ENCODE data around the gene GCNT2.
"Not testable (repeated sequence)": the region's sequence is repeated elsewhere in the genome, so short reads cannot be mapped to it uniquely, and the experiment has no call there.

The GCNT2 gene

DNA sequence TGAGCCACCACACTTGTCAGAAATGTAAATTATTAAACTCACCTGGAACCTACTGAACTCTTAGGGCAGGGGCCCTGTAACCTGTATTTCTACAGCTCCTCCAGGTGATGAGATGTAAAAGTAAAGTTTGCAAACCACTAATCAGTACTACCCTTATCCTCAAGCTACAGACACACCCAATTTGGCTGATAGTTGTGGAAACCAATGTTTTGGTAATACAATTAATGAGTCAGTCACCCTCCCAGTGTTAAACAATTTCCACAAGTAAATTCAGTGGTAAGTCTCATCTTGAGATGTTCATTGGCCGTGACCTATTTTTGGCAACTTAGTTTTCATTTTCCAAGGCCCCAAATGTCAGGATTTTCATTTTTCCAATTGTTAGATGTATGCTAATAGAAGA lies 29.6 kb downstream of the GCNT2 start:
- no peak for DNase-seq

DNA sequence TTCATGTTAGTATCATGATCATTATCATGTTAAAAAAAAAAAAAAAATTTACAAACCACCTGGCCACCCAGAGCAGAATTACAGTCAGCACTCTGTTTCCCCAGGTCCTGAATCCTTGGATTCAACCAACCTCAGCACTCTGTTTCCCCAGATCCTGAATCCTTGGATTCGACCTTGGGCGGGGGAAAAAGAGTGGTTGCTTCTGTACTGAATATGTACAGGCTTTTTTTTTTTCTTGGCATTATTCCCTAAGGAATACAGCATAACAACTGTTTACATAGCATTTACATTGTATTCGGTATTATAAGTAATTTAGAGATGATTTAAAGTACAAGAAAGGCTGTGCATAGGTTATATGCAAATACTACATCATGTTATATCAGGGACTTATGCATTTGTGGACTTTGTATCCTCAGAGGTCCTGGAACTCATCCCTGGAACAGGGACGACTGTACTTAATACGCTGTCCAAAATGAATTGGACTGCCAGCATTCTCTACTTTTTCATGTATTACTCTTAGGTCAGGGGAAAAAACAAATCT lies 31.2 kb downstream of the GCNT2 start:
- DNase-seq: no peak

DNA sequence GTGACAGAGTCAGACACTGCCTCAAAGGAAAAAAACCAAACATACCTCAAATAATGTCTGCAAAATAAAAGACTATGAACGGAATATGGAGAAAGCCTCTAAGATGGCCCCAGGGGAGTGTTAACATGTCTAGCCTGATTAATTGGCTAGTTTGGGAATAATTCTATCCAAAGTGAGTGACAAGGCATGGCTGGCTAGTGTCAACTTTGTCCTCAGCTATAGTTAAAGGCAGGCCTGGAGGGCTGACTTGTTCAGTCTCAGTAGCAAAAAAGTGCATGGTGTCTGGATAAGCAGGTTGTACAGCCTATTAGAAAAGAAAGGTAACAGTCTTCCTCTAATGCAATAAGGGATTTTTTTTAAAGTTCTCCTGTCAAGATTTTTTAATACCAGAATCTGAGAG lies 32.7 kb downstream of the GCNT2 start:
- no peak for DNase-seq

DNA sequence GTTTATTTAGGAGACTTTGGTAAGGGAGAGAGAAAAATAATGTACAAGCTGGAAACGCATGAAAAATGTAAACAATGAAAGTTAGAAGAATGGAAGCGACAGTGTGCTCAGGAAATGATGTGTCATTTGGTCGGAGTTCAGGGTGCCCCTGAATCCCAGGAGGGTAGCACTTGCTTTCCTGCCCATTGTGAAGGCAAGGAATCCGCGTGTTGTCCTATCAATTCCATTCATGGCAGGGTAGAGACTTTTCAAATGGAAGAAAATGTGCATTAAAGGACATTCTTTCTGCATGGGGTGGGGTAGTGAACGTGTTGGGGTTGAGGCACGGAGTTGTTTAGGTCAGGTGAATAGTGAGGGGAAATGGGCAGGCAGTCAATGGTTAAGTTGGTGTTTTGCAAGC lies 33.7 kb downstream of the GCNT2 start:
- DNase-seq: no peak

DNA sequence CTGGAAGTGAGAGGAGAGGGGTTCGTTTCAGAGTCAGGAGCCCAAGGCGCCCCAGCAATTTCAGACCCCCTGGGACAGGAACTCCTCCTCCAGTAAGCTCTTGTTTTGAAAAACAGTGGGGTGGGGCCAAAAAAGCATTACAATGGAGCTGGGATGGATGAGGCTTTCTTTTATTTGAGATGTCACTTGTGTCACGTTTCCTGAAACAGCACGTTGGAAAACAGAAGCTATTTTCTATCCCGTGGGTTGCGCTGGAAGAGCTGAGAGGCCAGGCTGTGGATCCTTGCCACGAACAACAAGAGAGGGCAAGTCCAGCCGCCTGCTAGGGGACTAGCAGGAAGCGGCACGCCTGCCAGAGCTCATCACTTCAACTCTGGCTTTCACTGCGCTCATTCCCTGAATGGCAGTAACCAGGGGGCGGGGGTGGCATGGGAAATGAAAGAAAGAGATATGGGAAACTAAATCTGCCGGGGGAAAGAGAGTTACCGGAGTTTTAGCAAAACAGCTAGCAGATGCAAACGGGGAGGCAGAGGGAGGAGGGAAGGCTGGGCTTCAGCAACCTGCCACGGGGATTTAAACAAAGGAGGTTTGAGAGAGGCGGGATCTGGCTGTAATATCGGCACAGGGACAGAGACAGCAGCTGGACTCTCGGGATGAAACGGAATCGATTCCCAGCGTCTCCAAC lies 34.6 kb downstream of the GCNT2 start:
- no peak for DNase-seq

DNA sequence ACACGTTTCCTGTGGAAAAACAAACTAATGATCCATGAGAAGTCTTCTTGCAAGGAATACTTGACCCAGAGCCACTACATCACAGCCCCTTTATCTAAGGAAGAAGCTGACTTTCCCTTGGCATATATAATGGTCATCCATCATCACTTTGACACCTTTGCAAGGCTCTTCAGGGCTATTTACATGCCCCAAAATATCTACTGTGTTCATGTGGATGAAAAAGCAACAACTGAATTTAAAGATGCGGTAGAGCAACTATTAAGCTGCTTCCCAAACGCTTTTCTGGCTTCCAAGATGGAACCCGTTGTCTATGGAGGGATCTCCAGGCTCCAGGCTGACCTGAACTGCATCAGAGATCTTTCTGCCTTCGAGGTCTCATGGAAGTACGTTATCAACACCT lies 35.4 kb downstream of the GCNT2 start:
- DNase-seq: no peak

DNA sequence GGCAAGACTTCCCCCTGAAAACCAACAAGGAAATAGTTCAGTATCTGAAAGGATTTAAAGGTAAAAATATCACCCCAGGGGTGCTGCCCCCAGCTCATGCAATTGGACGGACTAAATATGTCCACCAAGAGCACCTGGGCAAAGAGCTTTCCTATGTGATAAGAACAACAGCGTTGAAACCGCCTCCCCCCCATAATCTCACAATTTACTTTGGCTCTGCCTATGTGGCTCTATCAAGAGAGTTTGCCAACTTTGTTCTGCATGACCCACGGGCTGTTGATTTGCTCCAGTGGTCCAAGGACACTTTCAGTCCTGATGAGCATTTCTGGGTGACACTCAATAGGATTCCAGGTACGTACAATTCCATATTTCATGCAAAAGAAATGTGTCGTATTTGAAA lies 35.8 kb downstream of the GCNT2 start:
- no peak for DNase-seq

DNA sequence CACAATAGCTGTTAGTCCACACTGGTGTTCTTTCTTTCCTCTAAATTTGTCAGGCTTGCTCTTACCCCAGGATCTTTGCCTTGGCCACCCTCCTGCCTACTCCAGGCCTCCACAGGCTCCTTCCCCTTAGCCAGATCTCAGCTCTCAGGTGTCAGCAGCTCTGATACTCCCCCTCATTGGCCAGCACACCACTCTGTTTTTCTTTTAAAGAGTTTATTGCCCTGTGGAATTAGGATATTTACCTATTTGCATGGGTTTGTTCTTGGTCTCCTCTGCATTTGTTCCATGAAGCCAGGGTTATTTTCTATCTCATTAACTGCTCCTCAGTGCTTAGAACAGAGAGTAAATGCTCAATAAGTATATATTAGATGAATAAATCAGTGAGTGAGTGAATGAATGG lies 36.8 kb downstream of the GCNT2 start:
- no peak for DNase-seq

DNA sequence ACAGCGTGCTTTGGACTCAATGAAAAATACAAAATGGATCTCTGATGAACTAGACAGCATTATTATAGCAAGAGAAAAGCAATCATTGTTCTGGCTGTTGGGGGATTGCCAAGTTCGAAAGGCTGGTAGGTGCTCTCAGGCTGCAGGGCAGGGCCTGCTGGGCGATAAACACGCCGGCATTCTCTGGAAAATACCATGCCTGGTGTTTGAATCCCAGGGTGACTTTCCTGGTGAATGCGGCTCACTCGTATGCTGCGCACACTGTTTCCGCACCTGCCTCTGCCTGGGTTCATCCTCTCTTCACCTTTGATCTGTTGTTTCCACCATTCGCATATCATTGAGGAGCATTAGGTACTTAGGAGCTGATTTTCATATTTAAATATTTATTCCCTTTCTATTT lies 37.4 kb downstream of the GCNT2 start:
- DNase-seq: no peak

DNA sequence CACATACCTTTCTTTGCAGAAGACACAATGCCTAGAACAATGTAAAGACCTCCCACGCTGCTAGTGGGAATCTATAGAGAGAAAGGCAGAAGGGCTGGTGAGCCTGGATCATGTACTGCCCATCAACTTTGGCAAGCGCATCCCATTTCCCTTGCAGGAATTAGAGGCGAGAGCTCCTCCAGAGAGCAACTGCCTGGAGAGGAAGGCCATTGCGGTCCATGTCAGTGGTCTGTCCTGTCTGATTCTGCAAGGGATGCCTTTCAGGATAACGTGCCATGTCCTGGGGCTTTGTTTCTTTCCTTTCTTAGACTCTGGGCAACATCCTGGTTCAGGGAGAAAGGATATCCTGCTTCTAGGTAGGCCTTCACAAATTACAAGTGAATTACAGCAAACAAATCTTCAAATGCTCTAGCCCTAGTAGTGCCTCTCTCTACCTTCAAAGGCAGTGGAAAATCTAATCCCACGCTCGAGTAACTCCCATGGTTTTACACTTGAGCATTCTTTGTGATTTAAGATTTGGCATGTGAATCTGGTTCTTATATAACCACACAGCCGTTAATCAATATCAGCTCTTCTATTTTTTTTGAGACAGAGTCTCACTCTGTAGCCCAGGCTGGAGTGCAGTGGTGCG lies 38.5 kb downstream of the GCNT2 start:
- no peak for DNase-seq

DNA sequence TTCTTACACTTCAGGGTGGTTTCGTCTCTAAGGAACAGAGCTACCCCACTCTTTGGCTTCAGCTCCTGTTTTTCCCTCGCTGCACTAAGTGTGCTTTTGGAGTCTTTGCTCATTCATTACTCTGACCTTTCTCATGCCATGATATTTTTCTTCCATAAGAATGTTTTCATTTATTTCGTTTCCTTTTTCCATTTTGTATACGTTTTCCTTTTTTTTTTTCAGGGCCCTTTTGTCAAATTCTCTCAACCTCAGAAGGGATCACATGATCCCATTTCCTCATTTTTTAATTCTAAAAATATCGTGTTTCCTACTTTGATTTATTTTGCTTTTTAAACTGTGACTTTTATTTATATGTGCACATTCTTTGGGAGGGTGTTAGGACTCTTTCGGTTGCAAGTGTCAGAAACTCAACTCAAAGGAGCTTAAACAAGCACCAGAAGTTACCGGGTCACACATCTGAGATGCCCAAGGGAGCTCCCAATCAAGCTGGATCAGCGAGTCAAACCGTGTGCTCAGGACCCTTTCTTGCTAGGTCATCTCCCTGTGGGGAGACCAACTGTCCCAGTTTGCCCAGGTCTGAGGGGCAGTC lies 40.6 kb downstream of the GCNT2 start:
- DNase-seq: no peak

DNA sequence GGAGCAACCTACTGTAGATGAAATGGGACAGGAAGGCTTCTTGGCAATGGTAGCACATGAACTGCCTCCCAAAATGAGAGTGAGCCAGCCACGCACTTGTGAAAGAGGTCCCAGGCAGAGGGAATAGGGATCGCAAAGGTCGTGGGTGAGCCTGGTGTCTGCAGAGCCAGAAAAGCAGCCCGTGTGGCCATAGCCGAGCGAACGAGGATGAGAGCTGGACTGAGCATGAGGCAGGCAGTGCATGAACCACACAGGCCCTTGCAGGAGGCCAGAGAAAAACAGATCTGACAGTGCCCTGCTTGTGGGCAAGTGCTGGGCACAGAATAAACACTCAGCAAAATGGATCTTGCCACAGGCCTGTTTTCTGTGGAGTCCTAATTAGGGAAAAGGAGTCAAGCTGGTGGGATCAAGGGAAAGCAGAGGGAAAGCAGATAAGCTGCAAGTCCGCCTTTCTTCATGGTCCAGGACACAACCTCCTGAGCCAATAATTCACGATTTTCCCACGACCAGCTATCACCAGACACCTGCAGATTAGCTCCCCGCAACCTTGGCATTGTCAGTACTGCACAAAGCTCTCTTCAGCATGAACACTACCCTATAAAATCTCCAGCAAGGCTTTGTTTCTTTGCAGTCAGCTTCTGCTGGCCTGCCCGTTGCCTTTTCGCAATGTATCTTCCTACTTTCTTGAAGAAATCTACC lies 44.0 kb downstream of the GCNT2 start:
- DNase-seq: no peak

DNA sequence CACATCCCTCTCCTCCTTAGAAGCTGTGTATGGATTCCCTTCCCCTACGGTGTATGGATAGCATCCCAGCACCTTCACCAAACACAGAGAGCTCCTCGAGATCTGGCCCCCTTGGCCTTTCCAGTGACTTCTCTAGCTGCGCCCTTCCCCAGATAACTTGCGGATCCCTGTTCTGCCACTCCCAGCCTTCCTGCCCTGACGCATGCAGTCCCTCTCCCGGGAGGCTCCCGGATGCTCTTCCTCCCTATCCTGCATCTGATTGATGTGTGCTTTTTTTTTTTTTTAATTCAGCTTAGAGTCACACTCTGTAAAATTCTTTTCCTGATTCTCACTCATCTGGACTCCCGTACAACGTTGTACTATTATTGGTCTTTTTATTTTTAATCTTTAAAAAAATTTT lies 44.8 kb downstream of the GCNT2 start:
- DNase-seq: no peak

DNA sequence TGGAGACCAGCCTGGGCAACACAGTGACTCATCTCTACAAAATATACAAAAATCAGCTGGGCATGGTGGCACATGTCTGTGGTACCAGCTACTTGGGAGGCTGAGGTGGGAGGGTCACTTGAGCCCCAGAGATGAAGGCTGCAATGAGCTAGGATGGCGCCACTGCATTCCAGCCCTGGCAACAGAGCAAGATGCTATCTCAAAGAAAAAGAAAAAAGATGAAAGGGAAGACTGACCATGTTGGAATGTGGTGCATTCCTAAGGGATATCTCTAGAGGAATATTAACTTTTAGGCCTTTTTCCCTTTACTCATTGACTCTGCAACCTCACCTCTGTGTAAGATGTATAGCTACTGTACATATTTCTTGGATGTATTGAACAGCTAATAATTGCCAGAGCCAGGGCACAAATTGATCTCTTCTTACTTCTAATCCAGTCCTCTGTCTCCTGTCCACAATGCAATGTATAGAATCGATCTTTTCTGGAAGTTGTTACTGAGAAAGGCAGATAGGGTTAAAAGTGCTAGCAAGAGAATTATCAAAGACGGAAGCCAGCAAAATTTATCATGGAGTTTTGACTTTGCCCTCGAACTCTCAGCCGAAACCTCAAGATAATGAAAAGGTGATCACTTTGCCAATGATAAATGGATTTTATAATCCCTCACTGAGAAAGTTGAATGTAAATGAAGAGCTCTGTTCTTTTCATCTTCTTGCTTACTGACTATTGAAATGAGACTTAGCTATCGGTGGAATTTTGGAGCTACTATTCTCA lies 46.3 kb downstream of the GCNT2 start:
- DNase-seq: no peak

DNA sequence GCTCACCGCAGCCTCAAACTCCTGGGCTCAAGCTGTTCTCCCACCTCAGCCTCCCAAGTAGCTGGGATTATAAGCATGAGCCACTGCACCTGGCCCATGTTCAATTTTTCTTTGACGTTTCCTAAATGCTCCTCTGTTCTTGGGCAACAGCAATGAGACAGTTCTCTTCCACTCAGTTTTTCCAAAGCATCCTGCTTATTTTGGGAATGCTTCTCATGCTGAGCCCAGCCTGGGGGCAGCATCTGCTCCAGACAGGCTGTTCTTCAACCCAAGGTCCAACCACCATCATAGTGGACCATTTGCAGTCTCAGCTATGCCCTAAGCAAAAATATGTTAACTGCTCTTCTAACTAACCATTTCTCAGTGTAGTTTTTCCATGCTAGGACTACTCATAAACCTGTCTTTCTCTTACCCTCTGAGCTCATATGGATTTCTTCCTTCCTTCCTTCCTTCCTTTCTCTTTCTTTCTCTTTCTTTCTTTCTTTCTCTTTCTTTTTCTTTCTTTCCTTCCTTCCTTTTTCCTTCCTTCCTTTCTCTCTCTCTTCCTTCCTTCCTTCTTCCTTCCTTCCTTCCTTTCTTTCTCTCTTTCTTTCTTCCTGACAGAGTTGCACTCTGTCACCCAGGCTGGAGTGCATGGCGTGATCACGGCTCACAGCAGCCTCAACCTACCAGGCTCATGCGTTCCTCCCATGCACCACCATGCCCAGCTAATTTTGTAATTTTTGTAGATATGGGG lies 48.4 kb downstream of the GCNT2 start:
- DNase-seq: no peak

DNA sequence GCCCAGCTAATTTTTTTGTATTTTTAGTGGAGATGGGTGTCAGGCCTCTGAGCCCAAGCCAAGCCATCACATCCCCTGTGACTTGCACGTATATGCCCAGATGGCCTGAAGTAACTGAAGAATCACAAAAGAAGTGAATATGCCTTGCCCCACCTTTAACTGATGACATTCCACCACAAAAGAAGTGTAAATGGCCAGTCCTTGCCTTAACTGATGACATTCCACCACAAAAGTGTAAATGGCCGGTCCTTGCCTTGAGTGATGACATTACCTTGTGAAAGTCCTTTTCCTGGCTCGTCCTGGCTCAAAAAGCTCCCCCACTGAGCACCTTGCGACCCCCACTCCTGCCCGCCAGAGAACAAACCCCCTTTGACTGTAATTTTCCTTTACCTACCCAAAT lies 54.4 kb downstream of the GCNT2 start:
- not testable (repeated sequence) for DNase-seq

DNA sequence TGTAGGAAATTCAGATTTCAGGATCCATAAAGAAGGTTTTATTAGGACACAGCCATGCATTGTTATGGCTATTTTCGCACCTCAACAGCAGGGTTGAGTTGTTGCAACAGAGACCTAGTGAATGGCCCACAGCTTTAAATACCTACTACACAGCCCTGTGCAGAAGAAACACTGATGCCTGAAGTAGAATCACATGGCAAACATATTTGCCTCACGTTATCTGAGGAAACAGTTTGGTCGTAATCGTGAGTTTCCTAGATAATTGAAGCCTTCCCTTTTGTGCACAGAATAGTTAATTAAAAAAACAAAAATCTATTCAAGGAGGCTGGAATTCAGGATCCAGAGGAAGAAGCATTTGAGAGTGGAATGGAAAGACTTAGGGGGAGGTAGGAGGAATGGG lies 55.1 kb downstream of the GCNT2 start:
- DNase-seq: no peak

DNA sequence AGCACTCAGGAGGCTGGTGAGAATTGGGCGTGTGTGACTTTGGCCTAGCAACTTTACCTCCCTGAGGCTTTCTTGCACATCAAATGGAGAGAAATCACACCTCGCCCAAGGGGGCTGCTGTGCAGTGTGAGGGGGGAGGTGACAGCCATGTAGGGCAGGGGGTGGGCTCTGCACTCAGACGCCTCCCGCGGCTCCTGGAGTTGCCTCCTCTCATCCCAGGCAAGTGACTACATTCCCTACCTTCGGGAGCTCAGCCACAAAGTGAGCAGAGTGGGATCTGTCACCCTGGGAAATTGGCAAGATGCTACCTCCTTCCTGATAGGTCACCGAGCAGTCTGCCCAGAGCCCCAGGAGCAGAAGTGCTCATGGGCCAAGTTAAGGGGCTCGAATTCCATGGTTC lies 56.0 kb downstream of the GCNT2 start:
- DNase-seq: no peak

DNA sequence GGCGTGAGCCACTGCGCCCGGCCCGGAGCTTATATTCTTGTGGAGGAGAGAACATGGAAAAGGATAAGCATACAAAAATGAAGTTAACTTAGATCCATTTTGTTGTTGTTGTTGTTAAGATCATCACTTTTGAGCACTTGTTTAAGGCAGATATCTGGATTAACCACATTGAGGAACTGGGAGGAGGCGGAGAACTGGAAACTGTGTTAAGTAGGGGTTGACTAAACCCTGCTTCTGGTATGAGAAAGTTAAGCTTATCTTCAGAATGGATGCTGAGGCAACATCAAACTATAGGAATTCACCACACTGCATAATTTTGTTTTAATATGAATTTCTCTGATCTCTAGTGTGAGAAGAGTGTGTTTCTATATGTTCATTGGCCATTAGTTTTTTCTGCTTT lies 57.6 kb downstream of the GCNT2 start:
- DNase-seq: no peak

DNA sequence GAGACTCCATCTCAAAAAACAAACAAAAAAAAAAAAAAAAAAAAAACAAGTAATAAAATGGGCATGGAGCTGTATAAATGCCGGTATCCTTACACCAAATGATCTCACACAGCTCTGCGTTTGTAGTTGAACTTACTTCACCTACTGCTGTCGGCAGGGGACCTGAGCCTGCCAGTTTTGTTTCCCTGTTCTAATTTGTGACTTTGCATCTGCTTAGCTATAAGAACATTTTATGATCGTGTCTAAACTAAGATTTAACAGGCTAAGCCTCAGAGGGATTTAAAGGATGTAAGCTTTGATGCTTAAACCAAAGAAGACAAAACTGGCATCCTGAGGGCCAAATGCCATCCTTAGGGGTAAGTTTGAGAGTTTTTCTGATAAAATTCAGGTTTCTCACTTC lies 58.7 kb downstream of the GCNT2 start:
- DNase-seq: no peak

DNA sequence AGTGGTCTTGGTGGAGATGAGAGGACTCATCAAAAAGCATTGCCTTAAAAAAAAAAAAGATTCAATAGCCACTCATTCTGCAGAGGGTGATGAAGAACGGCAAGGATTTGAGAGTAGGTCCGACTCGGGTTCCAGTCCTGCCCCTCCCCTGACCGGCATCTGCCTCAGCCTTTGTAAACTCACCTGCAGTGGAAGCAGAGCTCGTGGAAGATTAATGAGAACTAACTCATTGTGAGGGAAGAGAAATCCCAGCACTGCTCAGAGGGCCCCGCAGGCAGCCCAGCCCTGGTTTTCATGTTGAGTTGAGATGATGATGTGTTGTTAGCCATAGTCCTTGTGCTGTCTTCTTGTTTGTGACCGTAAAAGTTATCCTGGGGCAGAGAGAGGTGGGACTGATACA lies 59.4 kb downstream of the GCNT2 start:
- no peak for DNase-seq

DNA sequence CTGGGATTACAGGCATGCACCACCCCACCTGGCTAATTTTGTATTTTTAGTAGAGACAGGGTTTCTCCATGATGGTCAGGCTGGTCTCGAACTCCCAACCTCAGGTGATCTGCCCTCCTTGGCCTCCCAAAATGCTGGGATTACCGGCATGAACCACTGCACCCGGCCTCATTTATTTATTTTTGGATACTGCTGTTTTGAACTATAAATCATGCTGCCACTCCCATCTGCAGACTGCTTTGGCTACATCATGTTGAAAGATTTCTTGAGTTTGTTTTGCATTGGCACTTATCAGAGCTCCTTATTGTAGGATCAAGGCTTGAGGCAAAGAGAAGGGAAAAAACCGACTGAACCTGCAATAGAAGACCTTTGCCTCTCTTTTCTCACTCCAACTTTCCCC lies 60.3 kb downstream of the GCNT2 start:
- not testable (repeated sequence) for DNase-seq
